ENCODE measurements around the gene BARX1. TPM values are rescaled to one million over a fixed set of nuclear protein-coding genes. Genes with fewer than 3 reads are reported as not detected.

The BARX1 gene
- total and polyA plus RNA-seq, 9 of the 15 experiments (the other 6 are each of a cell fraction or from before 2014, with no cell fraction given): 0.11 to 0.14 TPM; not detected in 7

GRCh38 chr9:93962561-93963440 is 7.6 kb upstream of the BARX1 start (continued):
- TF ChIP-seq ELF2 (CRISPR knock-in tag; IDR thresholded peaks at IDR 0.05) (no peak), MCM5 (IDR thresholded peaks at IDR 0.05; ENCODE audit: low read depth) (no peak), EHMT2 (IDR thresholded peaks at IDR 0.05) (no peak), RFX5 (IDR thresholded peaks at IDR 0.05; ENCODE audit: low read depth, low read length) (no peak), NCOA1 (IDR thresholded peaks at IDR 0.05; ENCODE audit: low read depth) (no peak), CHCHD3 (CRISPR knock-in tag; IDR thresholded peaks at IDR 0.05) (no peak), ZNF398 (CRISPR knock-in tag; IDR thresholded peaks at IDR 0.05) (no peak), NUFIP1 (IDR thresholded peaks at IDR 0.05; ENCODE audit: partially characterized antibody) (no peak), ZNF75A (CRISPR knock-in tag; IDR thresholded peaks at IDR 0.05) (no peak), TEAD4 (IDR thresholded peaks at IDR 0.05; ENCODE audit: low read length) (peak; percentile 8; the same call in 1 of the 2 replicates), TEAD4 (CRISPR knock-in tag; IDR thresholded peaks at IDR 0.05; ENCODE audit: borderline replicate concordance) (no peak), PPARD (CRISPR knock-in tag; IDR thresholded peaks at IDR 0.05) (no peak), CREB3L1 (IDR thresholded peaks at IDR 0.05; ENCODE audit: borderline replicate concordance, low read depth) (no peak), CXXC5 (CRISPR knock-in tag; IDR thresholded peaks at IDR 0.05) (no peak), MCM7 (IDR thresholded peaks at IDR 0.05) (no peak), ZNF165 (CRISPR knock-in tag; IDR thresholded peaks at IDR 0.05; ENCODE audit: borderline replicate concordance) (no peak), ZKSCAN3 (CRISPR knock-in tag; IDR thresholded peaks at IDR 0.05) (no peak), LEF1 (IDR thresholded peaks at IDR 0.05) (no peak), THAP7 (CRISPR knock-in tag; IDR thresholded peaks at IDR 0.05) (no peak), SNIP1 (IDR thresholded peaks at IDR 0.05; ENCODE audit: low read depth) (no peak), ZSCAN29 (IDR thresholded peaks at IDR 0.05) (no peak), NR0B1 (IDR thresholded peaks at IDR 0.05; ENCODE audit: partially characterized antibody) (no peak), MECOM (CRISPR knock-in tag; IDR thresholded peaks at IDR 0.05) (no peak), MEF2D (tag; conservative IDR thresholded peaks at IDR 0.05; ENCODE audit: low read depth) (no peak), ZC3H11A (IDR thresholded peaks at IDR 0.05; ENCODE audit: low read depth, low read length) (no peak), YY1 (IDR thresholded peaks at IDR 0.05; ENCODE audit: borderline replicate concordance in 1 of 3, control insufficient read depth in 1 of 3, extremely low read depth in 1 of 3, insufficient read depth in 3 of 3, insufficient read length in 1 of 3, insufficient replicate concordance in 2 of 3, low read depth in 1 of 3, low read length in 2 of 3) (peak in 1 of 3 experiments; percentile 14)
